K562 (cell line): ENCODE measurements around the gene ZCCHC9.
"Not testable (repeated sequence)": the region's sequence is repeated elsewhere in the genome, so short reads cannot be mapped to it uniquely, and the experiment has no call there.

Experiments used
- CEBPB ChIP-seq: fragments of 450-650 bp; IDR thresholded peaks from 2 replicates; pipeline ENCODE4 v1.6.1; 2016; ENCODE audit warnings: missing genetic modification characterization, missing compliant biosample characterization
- CTCF ChIP-seq, 3 experiments: IDR thresholded peaks in 2 of 3; conservative IDR thresholded peaks in 1 of 3; 2 replicates each; pipeline ENCODE4 v1.5.1; 2011 to 2012; ENCODE audit warnings: low read length in 3 of 3, mild to moderate bottlenecking in 3 of 3, control low read depth in 2 of 3, improper control_type of control experiment in 1 of 3, inconsistent platforms in 1 of 3, low read depth in 1 of 3, mixed read lengths in 1 of 3, moderate library complexity in 1 of 3; ENCODE audit not compliant: insufficient read depth in 2 of 3
- EZH2 ChIP-seq: IDR thresholded peaks from 2 replicates; pipeline ENCODE4 v1.6.1; 2012; ENCODE audit warnings: low read depth, mild to moderate bottlenecking, inconsistent platforms, low read length, borderline replicate concordance
- HCFC1 ChIP-seq: IDR thresholded peaks from 2 replicates; pipeline ENCODE4 v1.6.1; 2012; ENCODE audit warnings: low read depth, low read length, improper control_type of control experiment
- KDM4B ChIP-seq, 2 experiments: fragments of 450-650 bp in 1 of 2; sonication (generic) in 1 of 2; IDR thresholded peaks; 2 replicates each; pipeline ENCODE4 v1.6.1; 2016 to 2017; ENCODE audit warnings: borderline replicate concordance in 2 of 2, antibody characterized with exemption in 1 of 2, low read depth in 1 of 2, mild to moderate bottlenecking in 1 of 2
- TRIM24 ChIP-seq, 2 experiments: fragments of 450-650 bp; IDR thresholded peaks; 2 replicates each; pipeline ENCODE4 v1.6.1; 2016
- ZNF133 ChIP-seq: fragments of 250-450 bp; sonication (Bioruptor Pico); IDR thresholded peaks from 2 replicates; pipeline ENCODE4 v1.4.0; 2020; ENCODE audit warnings: mild to moderate bottlenecking
- TF ChIP-seq, protein P1 (sequence below): fragments of 450-650 bp; formaldehyde crosslinking; IDR thresholded peaks from 2 replicates; pipeline ENCODE4 v1.4.0; 2022; ENCODE audit warnings: missing genetic modification characterization

DNA sequence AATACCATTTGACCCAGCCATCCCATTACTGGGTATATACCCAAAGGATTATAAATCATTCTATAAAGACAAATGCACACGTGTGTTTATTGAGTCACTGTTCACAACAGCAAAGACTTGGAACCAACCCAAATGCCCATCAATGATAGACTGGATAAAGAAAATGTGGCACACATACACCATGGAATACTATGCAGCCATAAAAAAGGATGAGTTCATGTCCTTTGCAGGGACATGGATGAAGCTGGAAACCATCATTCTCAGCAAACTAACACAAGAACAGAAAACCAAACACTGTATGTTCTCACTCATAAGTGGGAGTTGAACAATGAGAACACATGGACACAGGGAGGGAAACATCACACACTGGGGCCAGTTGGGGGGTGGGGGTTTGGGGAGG, 38.6 kb upstream of the ZCCHC9 start:
- TF ChIP-seq CTCF (IDR thresholded peaks at IDR 0.05 in 2 of 3, conservative IDR thresholded peaks at IDR 0.05 in 1 of 3; ENCODE audit: insufficient read depth in 2 of 3, low read depth in 1 of 3, low read length in 3 of 3); HCFC1; TRIM24 (IDR thresholded peaks at IDR 0.05); ZNF133 (CRISPR knock-in tag); CEBPB (tag); KDM4B (IDR thresholded peaks at IDR 0.05; ENCODE audit: borderline replicate concordance in 2 of 2, low read depth in 1 of 2); EZH2: not testable (repeated sequence)
- TF ChIP-seq, protein P1, sequence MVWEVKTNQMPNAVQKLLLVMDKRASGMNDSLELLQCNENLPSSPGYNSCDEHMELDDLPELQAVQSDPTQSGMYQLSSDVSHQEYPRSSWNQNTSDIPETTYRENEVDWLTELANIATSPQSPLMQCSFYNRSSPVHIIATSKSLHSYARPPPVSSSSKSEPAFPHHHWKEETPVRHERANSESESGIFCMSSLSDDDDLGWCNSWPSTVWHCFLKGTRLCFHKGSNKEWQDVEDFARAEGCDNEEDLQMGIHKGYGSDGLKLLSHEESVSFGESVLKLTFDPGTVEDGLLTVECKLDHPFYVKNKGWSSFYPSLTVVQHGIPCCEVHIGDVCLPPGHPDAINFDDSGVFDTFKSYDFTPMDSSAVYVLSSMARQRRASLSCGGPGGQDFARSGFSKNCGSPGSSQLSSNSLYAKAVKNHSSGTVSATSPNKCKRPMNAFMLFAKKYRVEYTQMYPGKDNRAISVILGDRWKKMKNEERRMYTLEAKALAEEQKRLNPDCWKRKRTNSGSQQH (CRISPR knock-in tag): not testable (repeated sequence)
